ENCODE data around the gene FBXO10. TPM values are rescaled to one million over a fixed set of nuclear protein-coding genes. Genes with fewer than 3 reads are reported as not detected.
A peak's percentile ranks its signal among the peaks of the same experiment; 100 is the strongest.

FBXO10 gene
- total and polyA plus RNA-seq, 2 of the 8 experiments (the other 6 are each of a cell fraction or from before 2014, with no cell fraction given), result 13.1 to 13.9 TPM

- no peaks in the 10 kb centered on the region for H3K36me3 ChIP-seq (ENCODE audit: control insufficient read depth in 2 of 4, insufficient read depth in 4 of 4, low read length in 3 of 4)
- H3K4me1 ChIP-seq (replicated peaks in 1 of 4; ENCODE audit: control insufficient read depth in 3 of 4, insufficient read depth in 4 of 4, low read length in 3 of 4), result peaks cover 8 to 25% (median 18%) of the 10 kb centered on the region in 4 experiments
- no peak overlapping the region for H3K9ac ChIP-seq (replicated peaks in 1 of 4; ENCODE audit: extremely low read depth in 1 of 4, low read depth in 3 of 4, low read length in 3 of 4)
- H3K23ac ChIP-seq (ENCODE audit: insufficient read length), result no peak overlapping the region
- no peak overlapping the region for H2BK20ac ChIP-seq (ENCODE audit: low read length)
- peaks cover 5 to 6% of the 10 kb centered on the region in 2 experiments for H4K20me1 ChIP-seq (replicated peaks in 1 of 2; ENCODE audit: control insufficient read depth in 1 of 2, insufficient read depth in 2 of 2, low read length in 2 of 2)
- H2AK5ac ChIP-seq (ENCODE audit: low read depth, low read length), result no peak overlapping the region
- H3K9me3 ChIP-seq (ENCODE audit: insufficient read depth in 2 of 2, low read depth in 1 of 2, low read length in 1 of 2), result no peaks in the 10 kb centered on the region
- ChIA-PET CTCF (ENCODE audit: partially characterized antibody) (interaction anchor here (1.1 to 1.5 kb wide), 2 partner anchors 8 to 26 kb away, joined by 3 to 5 read pairs; no protein-coding TSS in a partner anchor), POLR2A (ENCODE audit: partially characterized antibody) (interaction anchor here (1.1 to 8.0 kb wide), 3 partner anchors 8 to 26 kb away, joined by 3 to 52 read pairs (median 4); partner anchors contain the start of gene TOMM5)
- peak overlapping the region; percentile 56 for H3K27ac ChIP-seq (ENCODE audit: low read depth, low read length)
- no peak overlapping the region for H3K14ac ChIP-seq (ENCODE audit: insufficient read length)
- no peak overlapping the region for H2BK12ac ChIP-seq (ENCODE audit: low read depth, low read length)
- no peak overlapping the region for H4K5ac ChIP-seq (ENCODE audit: insufficient read length, low read depth, low read length)
- FAIRE-seq, result no peak
- no peak overlapping the region for H2BK5ac ChIP-seq (ENCODE audit: low read depth, low read length)
- H3K4me3 ChIP-seq (ENCODE audit: extremely low read depth in 1 of 4, insufficient read depth in 2 of 4, low read depth in 3 of 4, low read length in 4 of 4), result peak overlapping the region in 3 of 4 experiments; percentile 7 to 91 (median 14); a peak in 3 of 8 replicates
- DNase-seq (ENCODE audit: low read depth in 1 of 2, low spot score in 2 of 2), result no peak
- H3K4me2 ChIP-seq (ENCODE audit: insufficient read depth in 1 of 2, low read depth in 2 of 2, low read length in 2 of 2), result peak overlapping the region; percentile 91 to 94
- H3K27me3 ChIP-seq (replicated peaks in 1 of 4; ENCODE audit: control insufficient read depth in 3 of 4, extremely low read depth in 1 of 4, insufficient read depth in 3 of 4, low read length in 3 of 4), result no peaks in the 10 kb centered on the region; a peak in 1 of 7 replicates
- H4K8ac ChIP-seq (ENCODE audit: extremely low read depth, insufficient read depth, low read length), result no peak overlapping the region
- H3K79me1 ChIP-seq (ENCODE audit: low read depth, low read length), result peaks cover 7% of the 10 kb centered on the region
- H2BK120ac ChIP-seq (replicated peaks; ENCODE audit: low read depth, low read length), result no peak overlapping the region
- 88% methylated on average over 5 of the region's 5 CpGs; no CpG with 5 or more reads in 1 of the 2 experiments for WGBS, 2 experiments (ENCODE audit: extremely low coverage in 1 of 2, insufficient coverage in 1 of 2, insufficient read length in 1 of 2, insufficient replicate concordance in 2 of 2, low coverage in 1 of 2, low lambda C conversion rate in 2 of 2, missing lambda C conversion rate in 1 of 2)
- H3K18ac ChIP-seq (ENCODE audit: extremely low read depth, low read length), result no peak overlapping the region
- peaks cover 0 to 25% of the 10 kb centered on the region in 2 experiments; a peak in 2 of 4 replicates for H3K79me2 ChIP-seq (ENCODE audit: control insufficient read depth in 1 of 2, insufficient read depth in 2 of 2, low read length in 2 of 2)
- no peak overlapping the region for H4K91ac ChIP-seq (replicated peaks; ENCODE audit: insufficient read length, low read length)
- peaks cover 9% of the 10 kb centered on the region for H3K23me2 ChIP-seq (ENCODE audit: low read depth, low read length)
- H3K4ac ChIP-seq (replicated peaks; ENCODE audit: insufficient read length, low read depth, low read length), result peak overlapping the region; percentile 12
- no peak overlapping the region for H3K56ac ChIP-seq (replicated peaks; ENCODE audit: insufficient read length, low read depth, low read length)
- H2AFZ ChIP-seq (ENCODE audit: low read length), result no peak overlapping the region
- TF ChIP-seq CTBP2 (IDR thresholded peaks at IDR 0.05; ENCODE audit: borderline replicate concordance, insufficient read depth, insufficient read length, low read length) (no peak), POU5F1 (IDR thresholded peaks at IDR 0.05; ENCODE audit: low read depth, low read length) (no peak), SP4 (IDR thresholded peaks at IDR 0.05; ENCODE audit: low read length) (no peak), EGR1 (IDR thresholded peaks at IDR 0.05; ENCODE audit: borderline replicate concordance, low read depth, low read length) (no peak), KDM4A (IDR thresholded peaks at IDR 0.05; ENCODE audit: low read depth, low read length, severe bottlenecking) (no peak), NANOG (IDR thresholded peaks at IDR 0.05; ENCODE audit: insufficient read depth, low read depth, low read length, poor library complexity, severe bottlenecking) (no peak), GTF2F1 (IDR thresholded peaks at IDR 0.05; ENCODE audit: borderline replicate concordance, low read depth, low read length) (no peak), ASH2L (IDR thresholded peaks at IDR 0.05; ENCODE audit: low read length) (no peak), KDM5A (IDR thresholded peaks at IDR 0.05; ENCODE audit: low read length) (no peak)
- H2BK15ac ChIP-seq (ENCODE audit: low read length), result no peak overlapping the region
Observed at GRCh38 chr9:37574241-37574721, 1.9 kb downstream of the FBXO10 start.
